Forelimb muscle (tissue), 1 donor: ENCODE measurements around the gene SEPTIN8. TPM values are rescaled to one million over a fixed set of nuclear protein-coding genes. Genes with fewer than 3 reads are reported as not detected.

Source experiments
- DNase-seq: peaks from one replicate; pipeline ENCODE4 v3.0.0-alpha.2; 2013; ENCODE audit warnings: low read depth
- polyA plus RNA-seq: library from polyadenylated mRNA; unstranded; fragments of 120-200 nt; gene quantifications from one replicate; pipeline ENCODE4 v1.2.1, GENCODE V29; 2013; ENCODE audit not compliant: insufficient read length

The SEPTIN8 gene
- polyA plus RNA-seq, 1 donor: 33.0 TPM

DNA sequence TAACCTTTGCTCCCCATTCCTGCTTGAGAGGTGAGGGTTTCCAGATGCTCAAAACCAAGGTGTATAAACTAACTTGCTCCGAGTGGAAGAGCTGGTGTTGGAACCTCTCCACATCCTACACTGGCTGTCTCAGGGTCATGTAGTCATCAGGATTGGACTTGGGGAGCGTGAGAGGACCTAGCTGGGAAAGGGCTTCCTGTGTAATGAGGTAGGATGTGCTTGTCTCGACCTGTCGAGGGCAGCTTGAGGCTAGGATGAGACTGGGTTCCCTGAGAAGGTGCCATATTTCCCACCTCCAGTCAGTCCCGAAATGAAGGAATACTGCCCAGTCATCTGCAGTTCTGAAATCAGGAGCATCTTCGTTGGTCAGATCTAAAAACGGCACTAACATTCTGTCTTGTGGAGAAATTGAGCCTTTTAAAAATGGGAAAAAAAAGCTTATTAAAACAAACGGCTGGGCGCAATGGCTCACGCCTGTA is 28.5 kb downstream of the SEPTIN8 start:
- no peak for DNase-seq

DNA sequence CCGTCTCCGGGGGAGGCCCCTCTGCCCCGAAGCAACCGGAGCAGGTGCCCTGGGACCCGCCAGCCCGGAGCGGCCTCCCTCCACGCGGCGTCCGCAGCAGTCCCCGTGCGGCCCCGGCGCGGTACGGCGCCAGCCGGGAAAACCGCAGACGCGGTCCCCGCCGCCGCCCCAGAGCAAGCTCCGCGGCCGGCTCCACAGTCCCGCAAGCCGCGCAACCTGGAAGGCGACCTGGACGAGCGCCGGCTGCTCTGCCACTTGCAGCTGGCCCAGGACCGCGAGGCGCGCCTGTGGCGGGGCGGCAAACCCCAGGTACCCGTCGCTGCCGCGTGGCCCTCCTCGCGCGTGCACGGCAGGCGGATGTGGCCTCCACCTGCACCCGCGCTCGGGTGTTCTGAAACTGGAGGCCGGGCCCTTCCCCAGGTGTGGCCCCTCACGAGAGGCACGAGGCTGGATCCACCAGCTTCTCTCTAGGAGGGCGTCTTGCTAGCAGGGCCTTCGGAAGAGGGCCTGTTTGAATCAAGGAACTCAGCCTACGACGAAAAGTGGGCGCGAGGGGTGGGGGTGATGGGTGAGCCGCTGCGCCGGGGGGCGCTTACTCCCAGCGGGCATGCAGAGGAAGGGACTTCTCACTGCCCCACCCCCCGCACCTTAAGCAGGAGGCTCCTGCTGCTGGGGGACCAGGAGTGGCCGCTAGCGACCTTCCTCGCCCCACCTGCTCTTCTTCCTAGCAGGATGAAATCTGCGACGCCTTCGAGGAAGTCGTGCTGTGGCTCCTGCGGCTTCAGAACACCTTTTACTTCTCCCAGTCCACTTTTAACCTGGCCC is 29.2 kb downstream of the SEPTIN8 start:
- no peak for DNase-seq

DNA sequence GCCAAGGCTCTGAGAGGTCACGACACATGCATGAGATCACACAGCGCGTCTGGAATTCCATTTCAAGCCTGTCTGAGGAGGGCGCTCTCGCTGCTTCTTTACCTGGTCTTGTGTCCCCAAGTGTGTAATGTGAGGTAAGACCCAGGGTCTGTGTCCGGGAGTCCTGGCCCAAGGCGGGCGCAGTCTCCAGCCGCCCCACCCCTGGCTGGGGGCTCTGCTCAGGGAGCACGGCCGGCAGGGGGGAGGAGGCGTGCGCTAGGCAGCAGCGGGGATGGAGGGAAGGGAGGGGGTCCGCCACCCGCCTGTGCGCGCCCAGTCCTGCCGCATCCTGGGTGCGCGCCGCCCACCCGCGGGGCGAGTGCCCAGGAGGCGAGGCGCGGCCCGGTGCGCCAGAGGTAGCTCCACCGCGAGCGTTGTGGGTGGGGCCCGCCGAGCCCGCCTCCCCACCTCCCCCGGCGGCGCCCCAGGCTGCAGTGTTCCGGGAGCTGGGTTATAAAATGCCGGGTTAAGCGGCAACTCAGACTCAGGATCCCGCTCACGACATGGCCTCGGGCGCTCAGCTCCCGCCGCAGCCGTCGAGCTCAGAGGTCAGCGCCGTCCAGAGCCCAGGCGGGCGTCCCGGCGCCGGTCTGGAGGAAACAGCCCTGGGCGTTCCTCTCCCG is 30.0 kb downstream of the SEPTIN8 start, which contains the start of gene CCNI2:
Gene CCNI2 (plus strand): TSS at position 473 of the 662 bp plus-strand sequence. CDS start 70 bp downstream, at position 543.
- no peak for DNase-seq

- no peak for DNase-seq
Observed at GRCh38 chr5:132746592-132746953, 30.5 kb downstream of the SEPTIN8 start.

- no peak for DNase-seq
Observed at GRCh38 chr5:132744659-132745058, 32.4 kb downstream of the SEPTIN8 start.

DNA sequence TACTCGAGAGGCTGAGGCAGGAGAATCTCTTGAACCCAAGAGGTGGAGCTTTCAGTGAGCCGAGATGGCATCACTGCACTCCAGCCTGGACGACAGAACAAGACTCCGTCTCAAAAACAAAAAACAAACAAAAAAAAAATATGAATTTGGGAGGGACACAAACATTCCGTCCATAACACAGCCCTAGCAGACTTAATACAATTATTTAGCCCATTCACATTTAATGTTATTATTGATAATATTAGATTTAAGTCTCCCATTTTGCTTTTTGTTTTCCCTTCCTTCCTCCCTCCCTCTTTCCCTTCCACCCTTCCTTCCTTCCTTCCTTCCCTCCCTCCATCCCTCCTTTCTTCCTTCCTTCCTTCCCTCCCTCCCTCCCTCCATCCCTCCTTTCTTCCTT is 34.4 kb downstream of the SEPTIN8 start:
- DNase-seq: no peak

GRCh38 chr5:132742158-132742557 is 34.9 kb downstream of the SEPTIN8 start:
- DNase-seq: no peak

DNA sequence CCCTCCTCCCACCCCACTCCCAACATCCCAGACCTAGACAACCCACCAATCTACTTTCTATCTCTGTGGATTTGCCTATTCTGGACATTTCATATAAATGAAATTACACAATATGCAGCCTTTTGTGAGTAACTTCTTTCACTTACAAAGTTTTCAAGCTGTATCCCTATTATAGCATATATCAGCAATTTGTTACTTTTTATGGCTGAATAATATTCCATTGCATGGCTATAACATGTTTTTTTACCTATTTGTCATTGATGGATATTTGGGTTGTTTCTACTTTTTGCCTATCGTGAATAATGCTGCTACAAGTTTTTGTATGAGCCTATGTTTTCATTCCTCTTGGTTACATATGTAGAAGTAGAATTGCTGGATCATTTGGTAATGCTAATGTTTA is 37.8 kb downstream of the SEPTIN8 start:
- no peak for DNase-seq

- DNase-seq: no peak
Observed at GRCh38 chr5:132737982-132738681, 38.9 kb downstream of the SEPTIN8 start.

- DNase-seq: peak; percentile 80
Observed at GRCh38 chr5:132736853-132737833, 39.9 kb downstream of the SEPTIN8 start, which contains the start of gene KIF3A. Gene KIF3A, minus strand, starts transcription at chr5:132737546. Its CDS starts 127 bp downstream, at chr5:132737419.

DNA sequence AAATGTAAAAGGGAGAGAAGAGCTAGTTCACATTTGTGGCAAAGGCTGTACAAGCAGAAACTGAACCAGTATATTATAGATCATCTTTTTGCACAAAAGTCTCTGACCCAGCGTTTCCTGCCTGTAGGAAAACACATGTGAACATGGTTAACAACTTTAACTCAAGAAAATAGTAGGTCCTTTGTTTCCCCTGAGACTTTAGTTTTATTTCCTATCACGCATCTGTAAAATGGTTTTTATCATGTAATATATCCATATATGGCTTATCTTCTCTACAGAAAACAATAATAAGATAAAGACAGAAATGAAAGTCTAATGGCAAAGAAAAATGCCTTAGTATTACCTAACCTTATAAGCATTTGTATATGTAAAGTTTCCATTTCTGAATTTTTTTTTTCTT is 42.4 kb downstream of the SEPTIN8 start:
- DNase-seq: no peak

- no peak for DNase-seq
Observed at GRCh38 chr5:132733499-132734148, 43.4 kb downstream of the SEPTIN8 start.

GRCh38 chr5:132729896-132730295 is 47.1 kb downstream of the SEPTIN8 start:
- no peak for DNase-seq

- DNase-seq: no peak
Observed at GRCh38 chr5:132725745-132726144, 51.3 kb downstream of the SEPTIN8 start.

GRCh38 chr5:132718544-132719312 is 58.3 kb downstream of the SEPTIN8 start:
- no peak for DNase-seq

DNA sequence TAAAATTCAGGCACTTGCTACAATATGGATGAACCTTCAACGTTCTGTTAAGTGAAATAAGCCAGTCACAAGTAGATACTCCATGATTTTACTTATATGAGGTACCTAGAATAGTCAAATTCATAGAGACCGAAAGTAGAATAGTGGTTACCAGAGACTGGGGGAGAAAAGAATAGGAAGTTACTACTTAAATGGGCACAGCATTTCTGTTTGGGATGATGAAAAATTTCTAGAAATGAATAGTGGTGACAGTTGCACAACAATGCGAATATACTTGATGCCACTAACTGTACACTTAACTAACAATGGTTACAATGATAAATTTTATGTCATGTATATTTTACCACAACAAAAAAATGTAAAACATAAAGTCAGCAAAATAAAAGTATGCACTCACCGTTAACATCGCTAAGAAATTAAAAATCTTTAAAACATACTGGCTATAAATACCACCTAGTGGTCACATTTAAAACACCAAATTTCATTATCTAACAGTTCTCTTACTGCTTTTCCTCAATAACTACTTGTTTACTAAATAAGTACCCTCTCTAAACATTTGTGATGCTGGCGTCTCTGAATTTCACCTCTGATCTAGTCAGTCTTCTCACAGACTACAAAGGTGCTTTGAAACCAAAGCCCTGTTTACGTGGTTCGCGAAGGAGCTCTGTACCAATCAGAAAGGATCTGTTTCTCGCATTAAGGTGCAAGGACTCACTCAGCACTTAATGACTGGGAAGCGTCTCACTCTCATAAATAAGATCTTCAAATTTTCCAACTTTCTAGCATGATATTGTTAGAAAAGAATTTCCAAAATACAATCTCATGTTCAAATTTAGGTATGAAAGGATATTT is 62.4 kb downstream of the SEPTIN8 start:
- no peak for DNase-seq

DNA sequence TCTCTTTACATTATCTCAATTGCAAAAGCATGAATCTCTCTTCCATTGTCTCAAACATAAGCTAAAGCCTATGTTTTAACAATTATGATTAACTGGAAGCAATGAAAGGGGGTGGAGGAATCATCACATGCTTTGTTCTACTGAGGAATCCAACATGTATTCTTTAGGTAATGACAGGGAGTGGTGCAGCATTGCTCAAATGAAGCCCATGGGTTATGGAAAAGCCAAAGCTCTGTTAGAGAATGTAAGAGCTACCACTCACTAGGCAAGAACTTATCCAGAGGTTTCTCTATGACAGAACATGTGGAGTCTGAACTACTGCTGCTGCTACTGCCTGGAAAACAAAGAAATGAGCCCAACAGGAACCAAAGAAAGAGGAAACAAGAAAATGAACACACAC is 68.4 kb downstream of the SEPTIN8 start:
- no peak for DNase-seq

DNA sequence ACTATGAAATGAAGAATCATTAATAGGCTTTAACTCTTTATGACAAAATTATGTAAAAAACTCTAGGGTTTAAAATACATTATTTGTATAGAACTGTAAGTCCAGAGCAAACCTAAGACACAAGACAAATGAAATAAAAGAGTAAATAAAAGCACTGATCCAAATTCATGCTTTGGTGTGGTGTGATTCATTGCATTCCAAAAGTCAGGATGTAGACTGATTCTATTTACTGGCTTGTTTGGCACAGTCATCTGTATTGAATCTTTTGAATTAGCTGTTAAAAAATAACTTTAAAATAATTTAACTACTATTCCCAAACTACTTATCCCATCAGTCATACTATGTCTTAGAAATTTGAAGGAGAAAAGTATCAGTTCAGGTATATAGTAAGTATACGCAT is 72.2 kb downstream of the SEPTIN8 start:
- no peak for DNase-seq
